ENCODE measurements around the gene LCT. TPM values are rescaled to one million over a fixed set of nuclear protein-coding genes. Genes with fewer than 3 reads are reported as not detected.
A peak's percentile ranks its signal among the peaks of the same experiment; 100 is the strongest.

The LCT gene
- total RNA-seq, 1 donor from 2014 or later, result not detected

- no peak for ATAC-seq (ENCODE audit: poor library complexity)
- intact Hi-C loops (cut with DNase I), result no loop called here
- no peak for DNase-seq
Measured at GRCh38 chr2:135768863-135769262, 68.1 kb downstream of the LCT start.

DNA sequence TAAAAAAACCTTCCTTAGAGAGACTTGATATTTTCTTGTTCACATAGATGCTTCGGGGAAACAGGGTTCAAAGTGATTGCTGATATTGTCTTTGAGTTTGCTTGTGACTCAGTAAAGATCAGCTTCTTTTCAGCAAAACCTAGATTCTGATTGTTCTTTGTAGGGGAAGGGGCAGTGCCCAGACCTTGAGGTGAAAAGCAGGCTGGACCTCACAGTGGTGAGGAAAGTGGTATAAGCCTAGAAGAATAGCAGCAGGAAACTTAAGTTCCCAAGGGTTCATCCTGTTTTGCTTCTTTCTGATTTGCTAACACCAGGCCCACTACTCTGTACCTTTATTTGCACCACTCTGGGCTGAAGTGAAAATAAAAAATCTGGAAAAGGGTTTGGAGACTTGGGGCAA, 74.5 kb downstream of the LCT start:
- ATAC-seq (ENCODE audit: poor library complexity) (no peak), DNase-seq (no peak)
- intact Hi-C loops (cut with DNase I), result no loop called here

DNA sequence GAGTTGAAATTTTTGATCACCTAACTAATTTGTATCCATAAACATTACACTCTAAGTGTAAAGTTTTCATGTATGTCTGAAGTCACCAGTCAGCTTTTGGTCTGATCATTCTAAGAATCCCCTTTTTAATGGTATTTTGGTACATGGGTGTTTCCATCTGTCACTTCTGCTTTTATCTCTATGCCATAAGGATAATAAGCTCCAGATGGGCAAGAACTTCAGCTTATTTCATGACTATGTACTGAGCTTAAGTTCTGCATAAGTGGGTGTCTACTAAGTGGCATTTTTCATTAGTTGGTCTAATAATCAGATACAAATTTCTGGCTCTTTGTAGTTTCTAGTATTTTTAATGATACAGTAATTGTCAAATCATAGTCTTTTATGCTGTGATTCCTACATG, 75.0 kb downstream of the LCT start:
- intact Hi-C loops (cut with DNase I), result no loop called here
- no peak for DNase-seq
- ATAC-seq (ENCODE audit: poor library complexity), result no peak

- ATAC-seq (ENCODE audit: poor library complexity) (no peak), DNase-seq (no peak)
- intact Hi-C loops (cut with DNase I), result no loop called here
Measured at GRCh38 chr2:135756692-135757091, 80.3 kb downstream of the LCT start.

- DNase-seq, result no peak
- intact Hi-C loops (cut with DNase I), result no loop called here
- ATAC-seq (ENCODE audit: poor library complexity), result no peak
Measured at GRCh38 chr2:135755573-135755972, 81.4 kb downstream of the LCT start.

- ATAC-seq (ENCODE audit: poor library complexity), result no peak
- intact Hi-C loops (cut with DNase I), result no loop called here
- no peak for DNase-seq
Measured at GRCh38 chr2:135745545-135745944, 91.4 kb downstream of the LCT start.

DNA sequence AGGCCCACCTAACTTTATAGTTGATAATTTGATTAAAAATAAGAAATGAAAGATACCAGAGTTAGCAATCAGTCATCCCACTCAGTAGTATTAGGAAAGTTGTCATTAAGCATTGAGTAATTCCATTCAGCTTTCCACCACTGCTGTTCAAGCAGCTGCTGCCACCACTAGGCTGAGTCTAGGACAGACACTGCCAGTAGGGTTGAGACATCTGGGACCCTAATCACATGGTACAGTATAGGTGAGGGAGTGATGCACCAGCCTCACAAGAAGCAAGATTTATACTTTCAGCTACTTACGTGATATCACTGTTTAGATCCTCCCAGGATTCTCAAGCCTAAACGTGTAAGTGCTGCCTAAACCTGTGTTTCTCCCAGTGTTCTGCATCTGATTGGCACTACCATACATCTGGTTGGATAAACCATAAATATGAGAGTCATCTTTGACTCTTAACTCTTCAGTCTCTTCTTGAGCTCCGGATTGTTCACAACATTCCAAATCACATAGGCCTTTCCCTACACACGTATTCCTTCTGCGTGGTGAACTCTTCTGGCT, 92.1 kb downstream of the LCT start:
- intact Hi-C loops (cut with DNase I), result loop anchor here (5.0 kb wide), 1 partner anchor 213 kb away; the partner anchor contains the start of genes R3HDM1 and ZRANB3
- ATAC-seq (ENCODE audit: poor library complexity) (no peak), DNase-seq (no peak)

DNA sequence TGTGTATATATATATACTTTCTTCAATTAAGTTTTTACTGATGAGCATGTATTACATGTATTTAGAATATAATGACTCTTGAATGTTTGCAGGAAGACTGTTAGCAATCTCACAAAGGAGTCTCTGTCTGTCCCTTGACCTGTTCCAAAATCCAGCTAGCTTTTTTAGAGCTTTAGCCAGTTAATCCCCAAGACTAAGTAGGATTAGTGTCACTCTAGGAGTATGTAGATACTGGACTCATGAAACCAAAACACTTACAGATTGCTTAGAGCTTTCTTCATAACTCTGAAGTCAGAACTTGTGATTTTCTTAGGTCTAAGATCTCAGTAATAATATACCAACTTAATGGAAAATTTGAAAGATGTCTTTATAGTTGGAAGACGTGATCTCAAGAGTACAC, 93.1 kb downstream of the LCT start:
- ATAC-seq (ENCODE audit: poor library complexity) (no peak), DNase-seq (no peak)
- intact Hi-C loops (cut with DNase I), result loop anchor here (5.0 kb wide), 1 partner anchor 212 kb away; the partner anchor contains the start of genes R3HDM1 and ZRANB3

DNA sequence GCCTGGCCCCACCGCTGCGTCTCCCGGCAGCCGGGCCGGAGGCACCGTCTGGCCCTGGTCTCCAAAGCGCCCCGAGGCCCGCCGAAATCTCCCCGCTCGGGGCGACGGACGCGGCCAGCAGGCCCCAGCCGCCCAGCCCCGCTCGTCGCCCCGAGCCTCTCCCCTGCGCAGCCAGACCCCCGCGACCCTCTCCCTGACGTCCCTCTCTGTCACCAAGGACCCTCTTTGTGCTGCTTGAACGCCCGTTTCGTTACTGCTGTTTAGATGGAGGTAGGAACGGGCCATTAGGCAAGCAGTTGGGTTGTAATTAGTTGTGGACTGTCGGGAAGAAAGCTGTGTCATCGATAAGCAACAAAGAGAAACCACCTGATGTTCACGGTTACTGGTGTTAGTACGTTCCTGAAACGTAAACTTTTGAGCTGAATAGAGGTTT, 94.6 kb downstream of the LCT start:
- ATAC-seq (ENCODE audit: poor library complexity), result peak; percentile 63
- intact Hi-C loops (cut with DNase I), result loop anchor here (5.0 kb wide), 1 partner anchor 210 kb away; the partner anchor contains the start of genes R3HDM1 and ZRANB3
- DNase-seq, result no peak

GRCh38 chr2:135741395-135742324, 95.3 kb downstream of the LCT start, which contains the start of gene UBXN4:
Gene UBXN4, plus strand, starts transcription at chr2:135741855. Its CDS starts 75 bp downstream, at chr2:135741930.
- intact Hi-C loops (cut with DNase I), result loop anchor here (5.0 kb wide), 1 partner anchor 209 kb away; the partner anchor contains the start of genes R3HDM1 and ZRANB3
- peak; percentile 97 for ATAC-seq (ENCODE audit: poor library complexity)

DNA sequence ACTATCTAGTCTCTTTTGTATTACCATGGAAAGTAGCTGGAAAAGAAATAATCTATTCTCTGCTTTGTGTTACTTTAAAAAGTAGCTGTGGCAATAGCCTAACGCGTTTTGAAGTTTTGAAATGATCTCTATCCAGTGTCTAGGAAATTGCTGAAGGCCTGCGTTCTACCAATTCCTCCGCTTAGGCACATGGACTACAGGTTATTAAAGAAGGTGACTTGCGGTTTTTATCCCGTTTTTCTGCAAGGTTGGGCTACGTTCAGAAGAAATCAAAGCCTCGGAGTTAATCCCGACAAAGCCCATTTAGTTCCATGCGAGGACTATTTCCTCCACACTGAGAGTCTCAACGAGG, 96.0 kb downstream of the LCT start:
- ATAC-seq (ENCODE audit: poor library complexity) (no peak), DNase-seq (no peak)
- intact Hi-C loops (cut with DNase I), result loop anchor here (5.0 kb wide), 1 partner anchor 209 kb away; the partner anchor contains the start of genes R3HDM1 and ZRANB3

More at GRCh38 chr2:135741395-135742324, 95.3 kb downstream of the LCT start, which contains the start of gene UBXN4:
- peak; percentile 98 for DNase-seq

DNA sequence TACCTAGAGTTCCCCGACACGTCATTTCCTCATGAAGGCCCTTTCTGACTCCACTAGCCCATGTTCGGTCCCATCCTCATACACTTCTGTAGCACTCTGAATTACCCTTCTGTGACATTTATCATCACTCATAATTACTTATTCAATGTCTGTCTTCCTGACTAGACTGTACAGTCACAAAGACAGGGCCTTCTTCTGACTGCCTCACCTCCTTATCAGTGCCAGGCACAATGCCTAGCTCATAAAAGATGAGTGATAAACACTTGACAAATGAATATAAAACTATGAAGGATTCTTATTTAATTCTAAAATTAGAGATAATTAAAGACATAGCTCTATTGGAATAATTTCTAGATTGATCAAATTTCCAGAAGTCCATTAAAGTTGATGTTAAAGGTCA, 96.8 kb downstream of the LCT start:
- intact Hi-C loops (cut with DNase I), result loop anchor here (5.0 kb wide), 1 partner anchor 208 kb away; the partner anchor contains the start of genes R3HDM1 and ZRANB3
- DNase-seq (no peak), ATAC-seq (ENCODE audit: poor library complexity) (no peak)

Other genes with a start within 250 kb of the LCT start
- gene UBXN4, start 95.3 kb downstream of the LCT start, total RNA-seq, result 62.0 TPM
- gene MCM6, start 39.3 kb upstream of the LCT start, total RNA-seq, result 4.0 TPM
- 62.8 TPM for gene DARS1, start 148.4 kb upstream of the LCT start, total RNA-seq

All from Right ventricle myocardium superior (tissue), 1 donor.